Transverse colon (tissue), 3 donors: ENCODE results near the gene LRFN5.
"Not testable (repeated sequence)": the region's sequence is repeated elsewhere in the genome, so short reads cannot be mapped to it uniquely, and the experiment has no call there.

Experiments
- CTCF ChIP-seq, 5 experiments: fragments of 200-600 bp in 3 of 5; fragments of 450-650 bp in 2 of 5; sonication (generic) in 3 of 5; IDR thresholded peaks; 1 replicate in 2 of 5; 2 replicates in 3 of 5; pipeline ENCODE4 v1.5.1; 2016 to 2017; ENCODE audit warnings: antibody characterized with exemption in 5 of 5, inconsistent platforms in 3 of 5, mild to moderate bottlenecking in 2 of 5, moderate library complexity in 1 of 5
- EP300 ChIP-seq: sonication (generic); formaldehyde crosslinking; IDR thresholded peaks from one replicate; pipeline ENCODE4 v1.6.1; 2017; ENCODE audit warnings: antibody characterized with exemption, low read depth
- POLR2A ChIP-seq: fragments of 450-650 bp; IDR thresholded peaks from one replicate; pipeline ENCODE4 v1.6.1; 2016; ENCODE audit warnings: antibody characterized with exemption, mild to moderate bottlenecking, moderate library complexity

GRCh38 chr14:41673601-41674000, 66.9 kb downstream of the LRFN5 start:
- not testable (repeated sequence) for TF ChIP-seq POLR2A; CTCF (IDR thresholded peaks at IDR 0.05); EP300
